HCT116 (cell line): ENCODE measurements around the gene DYNLT2. TPM values are rescaled to one million over a fixed set of nuclear protein-coding genes. Genes with fewer than 3 reads are reported as not detected.

Experiments used
- ATAC-seq: fragments of 200-7000 bp; cut with Tn5 transposase; 2 replicates; pipeline ENCODE4 v1.9.1; 2020; ENCODE audit warnings: mild to moderate bottlenecking, moderate library complexity
- BruUV-seq: library from RNA; stranded (reverse); fragments of 400-500 nt; replicated peaks from 2 replicates; lab custom pipeline; 2021; lab: Mats Ljungman, UMichigan
- CTCF ChIA-PET: fragments of 300-600 bp; sonication (Branson Sonifier 250); formaldehyde crosslinking; loops from one replicate; lab custom pipeline; 2021; ENCODE audit warnings: antibody characterized with exemption; lab: Charles Lee
- POLR2A ChIA-PET: fragments of 300-600, 350-600 bp; sonication (Branson Sonifier 250); formaldehyde crosslinking; loops from one replicate; lab custom pipeline; 2021; ENCODE audit warnings: antibody characterized with exemption; lab: Charles Lee
- RAD21 ChIA-PET, 2 experiments: fragments of 300-600 bp; sonication (Branson Sonifier 250); formaldehyde crosslinking; loops; one replicate each; lab custom pipeline; 2023; ENCODE audit warnings: low total read pairs in 2 of 2; ENCODE audit not compliant: uncharacterized antibody in 2 of 2, unreplicated experiment in 2 of 2, low non-redundant PET in 1 of 2; lab: Charles Lee
- DNase-seq: peaks from one replicate; pipeline ENCODE4 v3.0.0-alpha.2; 2010; ENCODE audit warnings: low read depth, low spot score
- H2AFZ ChIP-seq: fragments of 200-600 bp; shearing (Covaris generic), sonication (generic); 2 replicates; pipeline ENCODE4 v1.6.1; 2017; ENCODE audit warnings: low read depth, mixed run types, mixed read lengths, antibody characterized with exemption, low read length; ENCODE audit not compliant: poor library complexity, severe bottlenecking
- H3K27ac ChIP-seq: 2 replicates; pipeline ENCODE4 v1.5.1; 2012; ENCODE audit warnings: low read depth, low read length
- H3K27me3 ChIP-seq: fragments of 200-600 bp; sonication (generic); 2 replicates; pipeline ENCODE4 v1.6.1; 2016; ENCODE audit warnings: mixed run types, low read length, mixed read lengths; ENCODE audit not compliant: insufficient read depth
- H3K36me3 ChIP-seq, 2 experiments: fragments of 200-500 bp in 1 of 2; fragments of 200-600 bp in 1 of 2; sonication (Bioruptor generic) in 1 of 2; sonication (generic) in 1 of 2; 2 replicates each; pipeline versions ENCODE4 v1.5.1 to v1.6.1; 2014 to 2016; ENCODE audit warnings: low read length in 2 of 2, inconsistent platforms in 1 of 2, mixed read lengths in 1 of 2, mixed run types in 1 of 2; ENCODE audit not compliant: insufficient read depth in 2 of 2, control insufficient read depth in 1 of 2
- H3K4me1 ChIP-seq, 2 experiments: fragments of 200-600 bp in 1 of 2; sonication (generic) in 1 of 2; 2 replicates each; pipeline versions ENCODE4 v1.5.1 to v1.6.1; 2012 to 2017; ENCODE audit warnings: low read length in 2 of 2, inconsistent platforms in 1 of 2, mild to moderate bottlenecking in 1 of 2, mixed read lengths in 1 of 2, mixed run types in 1 of 2, moderate library complexity in 1 of 2; ENCODE audit not compliant: insufficient read depth in 2 of 2, control insufficient read depth in 1 of 2
- H3K4me2 ChIP-seq: fragments of 200-600 bp; sonication (generic); 2 replicates; pipeline ENCODE4 v1.6.1; 2017; ENCODE audit warnings: mixed run types, low read length, mixed read lengths
- H3K4me3 ChIP-seq, 2 experiments: fragments of 200-600 bp in 1 of 2; sonication (generic) in 1 of 2; replicated peaks in 1 of 2; 2 replicates each; pipeline ENCODE4 v1.5.1; 2011 to 2016; ENCODE audit warnings: low read length in 2 of 2, control low read depth in 1 of 2, low read depth in 1 of 2, mild to moderate bottlenecking in 1 of 2, mixed read lengths in 1 of 2, mixed run types in 1 of 2
- H3K79me2 ChIP-seq: fragments of 200-600 bp; sonication (generic); 2 replicates; pipeline ENCODE4 v1.6.1; 2017; ENCODE audit warnings: mild to moderate bottlenecking, mixed run types, low read length, moderate library complexity, mixed read lengths; ENCODE audit not compliant: insufficient read depth
- H3K9ac ChIP-seq: fragments of 200-600 bp; sonication (generic); 2 replicates; pipeline ENCODE4 v1.6.1; 2016; ENCODE audit warnings: low read length, mixed read lengths
- H3K9me2 ChIP-seq: fragments of 200-600 bp; sonication (generic), shearing (Covaris generic); 2 replicates; pipeline ENCODE4 v1.6.1; 2017; ENCODE audit warnings: mixed run types, mild to moderate bottlenecking, moderate library complexity; ENCODE audit not compliant: insufficient read depth
- H3K9me3 ChIP-seq, 2 experiments: fragments of 200-500 bp in 1 of 2; fragments of 200-600 bp in 1 of 2; sonication (Bioruptor generic) in 1 of 2; sonication (generic) in 1 of 2; 2 replicates each; pipeline ENCODE4 v1.6.1; 2014 to 2017; ENCODE audit warnings: low read length in 2 of 2, mixed read lengths in 2 of 2, inconsistent platforms in 1 of 2, low read depth in 1 of 2, mild to moderate bottlenecking in 1 of 2, mixed run types in 1 of 2, moderate library complexity in 1 of 2; ENCODE audit not compliant: control insufficient read depth in 1 of 2, insufficient read depth in 1 of 2
- H4K20me1 ChIP-seq: fragments of 200-600 bp; sonication (generic), shearing (Covaris generic); 2 replicates; pipeline ENCODE4 v1.6.1; 2017; ENCODE audit warnings: mixed run types, mild to moderate bottlenecking, moderate library complexity; ENCODE audit not compliant: insufficient read depth
- CBX3 ChIP-seq: IDR thresholded peaks from 2 replicates; pipeline ENCODE4 v1.6.1; 2012; ENCODE audit warnings: low read depth
- EGR1 ChIP-seq: IDR thresholded peaks from 2 replicates; pipeline ENCODE4 v1.6.1; 2012; ENCODE audit warnings: low read depth
- ELF1 ChIP-seq: IDR thresholded peaks from 2 replicates; pipeline ENCODE4 v1.6.1; 2012; ENCODE audit warnings: low read depth, borderline replicate concordance
- EZH2phosphoT487 ChIP-seq: fragments of 200-600 bp; IDR thresholded peaks from 2 replicates; pipeline ENCODE4 v1.6.1; 2018; ENCODE audit warnings: antibody characterized with exemption, borderline replicate concordance
- FOSL1 ChIP-seq: IDR thresholded peaks from 2 replicates; pipeline ENCODE4 v1.6.1; 2012; ENCODE audit warnings: low read depth
- JUND ChIP-seq: IDR thresholded peaks from 2 replicates; pipeline ENCODE4 v1.6.1; 2012
- POLR2A ChIP-seq: IDR thresholded peaks from 2 replicates; pipeline ENCODE4 v1.7.0; 2011; ENCODE audit warnings: borderline replicate concordance; ENCODE audit not compliant: insufficient read depth, insufficient read length; ENCODE audit errors: extremely low read depth
- RAD21 ChIP-seq: IDR thresholded peaks from 2 replicates; pipeline ENCODE4 v1.6.1; 2012; ENCODE audit warnings: low read depth, mild to moderate bottlenecking
- SP1 ChIP-seq: IDR thresholded peaks from 2 replicates; pipeline ENCODE4 v1.6.1; 2012; ENCODE audit warnings: low read depth
- SRF ChIP-seq: IDR thresholded peaks from 2 replicates; pipeline ENCODE4 v1.6.1; 2012; ENCODE audit warnings: low read depth
- TCF7L2 ChIP-seq: IDR thresholded peaks from 2 replicates; pipeline ENCODE4 v1.7.0; 2011; ENCODE audit warnings: borderline replicate concordance, inconsistent platforms; ENCODE audit not compliant: insufficient read depth, insufficient read length; ENCODE audit errors: extremely low read depth
- YY1 ChIP-seq: IDR thresholded peaks from 2 replicates; pipeline ENCODE4 v1.6.1; 2011; ENCODE audit warnings: low read length, low read depth, moderate library complexity, mild to moderate bottlenecking; ENCODE audit not compliant: insufficient replicate concordance; ENCODE audit errors: extremely low read depth
- ZNF274 ChIP-seq: fragments of 200-500 bp; sonication (Bioruptor generic); IDR thresholded peaks from 2 replicates; pipeline ENCODE4 v1.6.1; 2014; ENCODE audit warnings: mild to moderate bottlenecking, low read depth, low read length, inconsistent platforms
- intact Hi-C: fragments of 100-400 bp; cut with micrococcal nuclease; formaldehyde crosslinking; loops from 2 replicates; pipeline ENCODE4 v1.10.0; 2022
- total RNA-seq: library from RNA; stranded (reverse); gene quantifications from one replicate; pipeline ENCODE4 v1.2.1, GENCODE V29; 2021; ENCODE audit not compliant: unreplicated experiment
- TF ChIP-seq, protein P1 (sequence below): IDR thresholded peaks from 2 replicates; pipeline ENCODE4 v1.6.1; 2012; ENCODE audit warnings: low read depth
- TF ChIP-seq, protein P2 (sequence below): IDR thresholded peaks from 2 replicates; pipeline ENCODE4 v1.6.1; 2011; ENCODE audit warnings: mild to moderate bottlenecking, low read length, moderate library complexity; ENCODE audit not compliant: insufficient replicate concordance; ENCODE audit errors: extremely low read depth

Gene DYNLT2
- total RNA-seq, 1 experiment from 2014 or later, result 1.5 TPM

DNA sequence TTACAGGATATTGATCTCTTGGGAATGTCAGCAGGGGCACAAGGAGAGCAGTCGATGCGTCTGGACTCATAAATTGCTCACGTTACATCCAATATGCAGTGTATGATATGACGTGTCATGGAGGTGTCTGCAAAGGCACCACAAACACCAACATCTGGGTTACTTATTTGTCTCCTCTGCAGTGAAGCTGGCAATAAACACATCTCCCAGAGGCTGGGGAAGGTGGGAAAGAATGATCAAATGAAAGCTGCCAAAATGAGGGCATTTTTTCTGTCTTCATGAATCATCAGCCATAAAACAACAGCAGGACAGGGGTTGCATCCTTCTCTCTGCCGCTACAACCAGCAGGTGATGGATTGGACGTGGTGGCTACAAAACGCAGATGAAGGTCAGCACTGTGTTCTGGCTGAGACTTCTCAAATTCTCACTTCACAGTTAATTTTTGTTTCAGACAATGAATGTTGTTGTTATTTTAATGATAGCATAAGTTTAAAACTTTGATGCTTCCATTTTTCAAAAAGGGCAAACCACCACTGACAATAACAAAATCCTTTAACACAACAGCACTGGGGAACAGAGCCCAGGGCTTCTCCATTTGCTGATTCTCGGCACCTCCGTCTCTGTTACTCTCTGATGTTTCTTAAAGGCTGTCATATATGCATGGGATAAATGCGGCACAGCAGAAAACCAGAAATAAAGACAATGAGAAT lies 47.5 kb upstream of the DYNLT2 start:
- Histone ChIP-seq H2AFZ (no peak overlapping the region), H3K9ac (no peak overlapping the region), H3K79me2 (no peaks in the 10 kb centered on the region), H3K4me2 (no peak overlapping the region), H3K9me2 (no peaks in the 10 kb centered on the region), H3K4me3 (no peak overlapping the region), H3K9me3 (no peaks in the 10 kb centered on the region), H4K20me1 (no peaks in the 10 kb centered on the region), H3K36me3 (no peaks in the 10 kb centered on the region), H3K27me3 (peaks cover 10% of the 10 kb centered on the region; the same call in 1 of the 2 replicates), H3K4me1 (peaks cover 12 to 15% of the 10 kb centered on the region in 2 experiments), H3K27ac (no peak overlapping the region)
- intact Hi-C loops, result loop anchor here (10.0 kb wide), 1 partner anchor 506 kb away; the partner anchor contains the start of gene FAM120B
- ATAC-seq (no peak), DNase-seq (no peak)
- TF ChIP-seq POLR2A (no peak), TCF7L2 (no peak), RAD21 (no peak), SP1 (no peak), CBX3 (no peak)
- RAD21 ChIA-PET, result no interaction called here
- no TSS peak for BruUV-seq
- POLR2A ChIA-PET, result no interaction called here
- CTCF ChIA-PET, result no interaction called here

DNA sequence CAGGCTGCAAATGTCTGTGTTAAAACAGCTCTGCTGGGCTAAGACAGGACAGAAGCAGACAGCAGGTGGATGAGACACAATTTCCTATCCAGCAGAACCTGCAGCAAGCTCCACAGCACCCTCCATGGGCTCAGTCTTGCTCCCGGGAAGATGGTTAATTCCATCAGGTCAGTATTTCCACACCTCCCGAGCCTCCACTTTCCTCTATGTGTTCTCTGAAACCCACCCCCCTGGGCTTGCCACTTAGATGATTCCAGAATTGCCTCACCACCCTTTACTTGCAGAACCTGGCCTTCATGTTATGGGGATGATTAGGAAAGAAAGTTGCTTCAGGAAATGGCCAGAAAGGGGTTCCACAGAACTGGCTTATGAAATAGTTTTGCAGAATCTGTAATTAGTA lies 43.8 kb upstream of the DYNLT2 start:
- H3K9ac ChIP-seq, result no peak overlapping the region
- RAD21 ChIA-PET, result no interaction called here
- no peak overlapping the region for H3K4me3 ChIP-seq
- ATAC-seq (no peak), DNase-seq (no peak)
- no peak overlapping the region for H2AFZ ChIP-seq
- H4K20me1 ChIP-seq, result no peaks in the 10 kb centered on the region
- no TSS peak for BruUV-seq
- H3K36me3 ChIP-seq, result no peaks in the 10 kb centered on the region
- no peak overlapping the region for H3K4me2 ChIP-seq
- H3K9me3 ChIP-seq, result no peaks in the 10 kb centered on the region
- POLR2A ChIA-PET, result no interaction called here
- H3K27me3 ChIP-seq, result no peaks in the 10 kb centered on the region; the same call in 1 of the 2 replicates
- peaks cover 1 to 10% of the 10 kb centered on the region in 2 experiments; a peak in 3 of 4 replicates for H3K4me1 ChIP-seq
- CTCF ChIA-PET, result interaction anchor here (1.3 kb wide), 1 partner anchor 11 kb away, joined by 4 read pairs; no protein-coding TSS in a partner anchor
- H3K27ac ChIP-seq, result no peak overlapping the region
- H3K79me2 ChIP-seq, result no peaks in the 10 kb centered on the region
- H3K9me2 ChIP-seq, result no peaks in the 10 kb centered on the region
- intact Hi-C loops, result loop anchor here (10.0 kb wide), 1 partner anchor 510 kb away; the partner anchor contains the start of gene FAM120B
- no peak for TF ChIP-seq FOSL1
- TF ChIP-seq SRF, result no peak
- no peak for TF ChIP-seq JUND
- TF ChIP-seq SP1, result no peak
- no peak for TF ChIP-seq ZNF274
- no peak for TF ChIP-seq YY1
- TF ChIP-seq, protein P1, sequence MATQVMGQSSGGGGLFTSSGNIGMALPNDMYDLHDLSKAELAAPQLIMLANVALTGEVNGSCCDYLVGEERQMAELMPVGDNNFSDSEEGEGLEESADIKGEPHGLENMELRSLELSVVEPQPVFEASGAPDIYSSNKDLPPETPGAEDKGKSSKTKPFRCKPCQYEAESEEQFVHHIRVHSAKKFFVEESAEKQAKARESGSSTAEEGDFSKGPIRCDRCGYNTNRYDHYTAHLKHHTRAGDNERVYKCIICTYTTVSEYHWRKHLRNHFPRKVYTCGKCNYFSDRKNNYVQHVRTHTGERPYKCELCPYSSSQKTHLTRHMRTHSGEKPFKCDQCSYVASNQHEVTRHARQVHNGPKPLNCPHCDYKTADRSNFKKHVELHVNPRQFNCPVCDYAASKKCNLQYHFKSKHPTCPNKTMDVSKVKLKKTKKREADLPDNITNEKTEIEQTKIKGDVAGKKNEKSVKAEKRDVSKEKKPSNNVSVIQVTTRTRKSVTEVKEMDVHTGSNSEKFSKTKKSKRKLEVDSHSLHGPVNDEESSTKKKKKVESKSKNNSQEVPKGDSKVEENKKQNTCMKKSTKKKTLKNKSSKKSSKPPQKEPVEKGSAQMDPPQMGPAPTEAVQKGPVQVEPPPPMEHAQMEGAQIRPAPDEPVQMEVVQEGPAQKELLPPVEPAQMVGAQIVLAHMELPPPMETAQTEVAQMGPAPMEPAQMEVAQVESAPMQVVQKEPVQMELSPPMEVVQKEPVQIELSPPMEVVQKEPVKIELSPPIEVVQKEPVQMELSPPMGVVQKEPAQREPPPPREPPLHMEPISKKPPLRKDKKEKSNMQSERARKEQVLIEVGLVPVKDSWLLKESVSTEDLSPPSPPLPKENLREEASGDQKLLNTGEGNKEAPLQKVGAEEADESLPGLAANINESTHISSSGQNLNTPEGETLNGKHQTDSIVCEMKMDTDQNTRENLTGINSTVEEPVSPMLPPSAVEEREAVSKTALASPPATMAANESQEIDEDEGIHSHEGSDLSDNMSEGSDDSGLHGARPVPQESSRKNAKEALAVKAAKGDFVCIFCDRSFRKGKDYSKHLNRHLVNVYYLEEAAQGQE, result no peak
- no peak for TF ChIP-seq EGR1
- TF ChIP-seq ELF1, result no peak
- TF ChIP-seq EZH2phosphoT487, result no peak
- TF ChIP-seq, protein P2, sequence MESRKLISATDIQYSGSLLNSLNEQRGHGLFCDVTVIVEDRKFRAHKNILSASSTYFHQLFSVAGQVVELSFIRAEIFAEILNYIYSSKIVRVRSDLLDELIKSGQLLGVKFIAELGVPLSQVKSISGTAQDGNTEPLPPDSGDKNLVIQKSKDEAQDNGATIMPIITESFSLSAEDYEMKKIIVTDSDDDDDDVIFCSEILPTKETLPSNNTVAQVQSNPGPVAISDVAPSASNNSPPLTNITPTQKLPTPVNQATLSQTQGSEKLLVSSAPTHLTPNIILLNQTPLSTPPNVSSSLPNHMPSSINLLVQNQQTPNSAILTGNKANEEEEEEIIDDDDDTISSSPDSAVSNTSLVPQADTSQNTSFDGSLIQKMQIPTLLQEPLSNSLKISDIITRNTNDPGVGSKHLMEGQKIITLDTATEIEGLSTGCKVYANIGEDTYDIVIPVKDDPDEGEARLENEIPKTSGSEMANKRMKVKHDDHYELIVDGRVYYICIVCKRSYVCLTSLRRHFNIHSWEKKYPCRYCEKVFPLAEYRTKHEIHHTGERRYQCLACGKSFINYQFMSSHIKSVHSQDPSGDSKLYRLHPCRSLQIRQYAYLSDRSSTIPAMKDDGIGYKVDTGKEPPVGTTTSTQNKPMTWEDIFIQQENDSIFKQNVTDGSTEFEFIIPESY, result no peak
- TF ChIP-seq TCF7L2, result no peak
